HUES64 (cell line): ENCODE data around the gene ZBTB8A.
"Not testable (repeated sequence)": the region's sequence is repeated elsewhere in the genome, so short reads cannot be mapped to it uniquely, and the experiment has no call there.

Experiments
- H3K27ac ChIP-seq: 2 replicates; pipeline ENCODE4 v1.7.0; 2013; ENCODE audit warnings: low read depth, low read length, inconsistent platforms
- H3K27me3 ChIP-seq: 2 replicates; pipeline ENCODE4 v1.6.1; 2013; ENCODE audit warnings: mild to moderate bottlenecking, low read length; ENCODE audit not compliant: insufficient read depth
- H3K36me3 ChIP-seq: 2 replicates; pipeline ENCODE4 v1.6.1; 2013; ENCODE audit warnings: mild to moderate bottlenecking, low read length; ENCODE audit not compliant: insufficient read depth
- H3K4me1 ChIP-seq: 2 replicates; pipeline ENCODE4 v1.6.1; 2013; ENCODE audit warnings: mild to moderate bottlenecking, low read length, moderate library complexity; ENCODE audit not compliant: insufficient read depth
- H3K4me3 ChIP-seq: 2 replicates; pipeline ENCODE4 v1.5.1; 2013; ENCODE audit warnings: mild to moderate bottlenecking, low read length, moderate library complexity
- H3K9ac ChIP-seq: 2 replicates; pipeline ENCODE4 v1.6.1; 2013; ENCODE audit warnings: mild to moderate bottlenecking, low read depth, low read length
- H3K9me3 ChIP-seq: 2 replicates; pipeline ENCODE4 v1.6.1; 2013; ENCODE audit warnings: low read depth, low read length; ENCODE audit not compliant: insufficient read depth
- WGBS: fragments of 150-250, 120-280 bp; methylation state at CpG from one replicate; pipeline ENCODE4 v1.1.7; 2013; ENCODE audit warnings: missing lambda C conversion rate; 5-methylcytosine and 5-hydroxymethylcytosine counted together

Gene ZBTB8A

GRCh38 chr1:32639489-32640075 lies 100.4 kb downstream of the ZBTB8A start:
- H3K4me3 ChIP-seq: no peak overlapping the region
- 92% methylated on average over 1 of the region's 1 CpG for WGBS
- H3K4me1 ChIP-seq: peaks cover 22% of the 10 kb centered on the region
- no peak overlapping the region for H3K9ac ChIP-seq
- no peaks in the 10 kb centered on the region for H3K27me3 ChIP-seq
- H3K36me3 ChIP-seq: peaks cover 11% of the 10 kb centered on the region
- H3K27ac ChIP-seq: no peak overlapping the region
- no peaks in the 10 kb centered on the region for H3K9me3 ChIP-seq

- H3K27ac ChIP-seq: peak overlapping the region; percentile 81; the same call in 1 of the 2 replicates
- H3K4me1 ChIP-seq, H3K9me3 ChIP-seq, H3K27me3 ChIP-seq, H3K4me3 ChIP-seq, H3K9ac ChIP-seq: not testable (repeated sequence)
- peaks cover 13% of the 10 kb centered on the region for H3K36me3 ChIP-seq
- WGBS: 20% methylated on average over 8 of the region's 8 CpGs
These were observed 103.1 kb downstream of the ZBTB8A start for GRCh38 chr1:32642292-32642827.

- H3K9ac ChIP-seq: no peak overlapping the region
- no peak overlapping the region for H3K4me3 ChIP-seq
- H3K4me1 ChIP-seq: no peaks in the 10 kb centered on the region
- H3K27ac ChIP-seq: no peak overlapping the region
- 92% methylated on average over 3 of the region's 4 CpGs for WGBS
- H3K36me3 ChIP-seq: peaks cover 9% of the 10 kb centered on the region; the same call in 1 of the 2 replicates
- no peaks in the 10 kb centered on the region for H3K27me3 ChIP-seq
- H3K9me3 ChIP-seq: no peaks in the 10 kb centered on the region
These were observed 105.2 kb downstream of the ZBTB8A start for GRCh38 chr1:32644426-32644825.

GRCh38 chr1:32647308-32648134 lies 108.3 kb downstream of the ZBTB8A start:
- H3K9ac ChIP-seq: no peak overlapping the region
- H3K36me3 ChIP-seq: peaks cover 17% of the 10 kb centered on the region
- 98% methylated on average over 5 of the region's 6 CpGs for WGBS
- H3K27me3 ChIP-seq: no peaks in the 10 kb centered on the region
- peaks cover 7% of the 10 kb centered on the region; the same call in 1 of the 2 replicates for H3K4me1 ChIP-seq
- no peak overlapping the region for H3K27ac ChIP-seq
- H3K4me3 ChIP-seq: no peak overlapping the region
- no peaks in the 10 kb centered on the region for H3K9me3 ChIP-seq

- Histone ChIP-seq H3K9ac (peak within 1 kb of the TSS; percentile 99), H3K4me3 (peak within 1 kb of the TSS; percentile 85), H3K9me3 (no peaks in the 10 kb centered on the region), H3K36me3 (peaks cover 43% of the 10 kb centered on the region), H3K27me3 (no peaks in the 10 kb centered on the region), H3K4me1 (peaks cover 15% of the 10 kb centered on the region), H3K27ac (peak within 1 kb of the TSS; percentile 99)
- WGBS: under 1% methylated on average over 21 of the region's 21 CpGs
These were observed 111.1 kb downstream of the ZBTB8A start, which contains the start of gene ZBTB8OS for GRCh38 chr1:32650248-32650751. Gene ZBTB8OS (minus strand): TSS chr1:32650550. CDS start chr1:32650529, 21 bp downstream.

DNA sequence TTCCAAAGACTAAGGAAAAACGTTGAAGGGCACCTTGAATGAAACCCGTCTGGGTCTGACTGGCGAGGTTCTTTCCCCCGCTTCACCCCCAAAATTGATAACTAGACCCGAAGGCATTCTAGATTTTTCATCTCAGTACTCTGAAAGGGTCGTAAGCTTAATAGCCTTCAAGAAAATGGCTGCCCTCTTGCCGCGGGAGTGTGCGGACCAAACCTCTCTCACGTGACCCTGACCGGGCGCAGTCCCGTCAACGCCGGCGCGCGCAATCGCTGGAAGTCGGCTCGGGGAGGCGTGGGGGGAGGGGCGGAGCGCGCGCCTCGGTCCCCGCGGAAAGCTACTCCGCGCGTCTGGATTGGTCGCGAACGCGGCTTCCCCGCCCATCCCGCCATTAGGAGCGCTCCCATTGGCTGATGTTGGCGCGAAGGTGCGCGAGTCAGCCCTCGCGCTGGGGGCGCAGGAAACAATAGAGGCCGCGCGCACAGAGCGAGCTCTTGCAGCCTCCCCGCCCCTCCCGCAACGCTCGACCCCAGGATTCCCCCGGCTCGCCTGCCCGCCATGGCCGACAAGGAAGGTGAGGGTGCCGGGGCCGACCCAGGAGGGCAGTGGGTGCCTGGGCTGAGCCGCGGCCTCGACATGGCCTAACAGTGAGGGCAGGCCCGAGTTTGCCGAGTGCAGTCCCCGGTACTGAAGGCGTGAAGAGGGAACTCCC lies 111.7 kb downstream of the ZBTB8A start, which contains the start of gene RBBP4:
TSS of gene RBBP4 (plus strand) at position 457 of the 709 bp plus-strand sequence. CDS start at position 556, 99 bp downstream.
- under 1% methylated on average over 67 of the region's 67 CpGs for WGBS
- Histone ChIP-seq H3K4me3 (peak within 1 kb of the TSS; percentile 85), H3K9ac (peak within 1 kb of the TSS; percentile 99), H3K9me3 (no peaks in the 10 kb centered on the region), H3K27ac (peak within 1 kb of the TSS; percentile 99), H3K27me3 (no peaks in the 10 kb centered on the region), H3K36me3 (peaks cover 45% of the 10 kb centered on the region), H3K4me1 (peaks cover 15% of the 10 kb centered on the region)

DNA sequence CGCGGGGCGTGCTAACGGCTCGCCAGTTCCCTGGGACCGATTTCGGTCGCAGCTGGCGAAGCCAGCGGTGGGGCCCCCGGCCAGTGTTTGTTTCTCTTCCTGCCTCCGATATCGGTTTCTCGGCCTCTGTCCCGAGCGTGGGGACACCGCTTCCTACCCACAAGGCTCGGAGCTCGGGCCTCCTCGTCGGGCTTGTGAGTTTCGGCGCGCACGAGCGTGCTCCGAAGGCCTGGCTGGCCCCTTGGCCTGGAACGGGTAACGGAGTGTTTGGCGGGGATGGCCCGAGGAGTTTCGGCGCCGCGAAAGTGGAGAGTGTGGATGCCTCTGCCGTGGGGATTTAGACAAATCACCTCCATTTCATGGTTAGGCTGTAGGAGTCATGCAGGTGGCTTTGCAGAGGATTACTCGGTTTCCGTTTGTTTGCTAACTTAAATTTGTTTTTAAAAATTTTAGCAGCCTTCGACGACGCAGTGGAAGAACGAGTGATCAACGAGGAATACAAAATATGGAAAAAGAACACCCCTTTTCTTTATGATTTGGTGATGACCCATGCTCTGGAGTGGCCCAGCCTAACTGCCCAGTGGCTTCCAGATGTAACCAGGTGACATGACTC lies 112.3 kb downstream of the ZBTB8A start:
- Histone ChIP-seq H3K9ac (peak overlapping the region; percentile 99), H3K27me3 (no peaks in the 10 kb centered on the region), H3K4me1 (peaks cover 15% of the 10 kb centered on the region), H3K9me3 (no peaks in the 10 kb centered on the region), H3K27ac (peak overlapping the region; percentile 99), H3K36me3 (peaks cover 51% of the 10 kb centered on the region), H3K4me3 (peak overlapping the region; percentile 85)
- 2% methylated on average over 43 of the region's 43 CpGs for whole genome bisulfite sequencing

- Histone ChIP-seq H3K4me1 (peaks cover 15% of the 10 kb centered on the region), H3K4me3 (peak overlapping the region; percentile 85), H3K27ac (peak overlapping the region; percentile 99), H3K9ac (peak overlapping the region; percentile 99), H3K9me3 (no peaks in the 10 kb centered on the region), H3K27me3 (no peaks in the 10 kb centered on the region), H3K36me3 (peaks cover 56% of the 10 kb centered on the region)
- WGBS: 93% methylated on average over 15 of the region's 16 CpGs
These were observed 113.2 kb downstream of the ZBTB8A start for GRCh38 chr1:32652244-32652962.
